ENCODE data around the gene BLTP3A. TPM values are rescaled to one million over a fixed set of nuclear protein-coding genes. Genes with fewer than 3 reads are reported as not detected.
"Not testable (repeated sequence)": the region's sequence is repeated elsewhere in the genome, so short reads cannot be mapped to it uniquely, and the experiment has no call there.

Gene BLTP3A
- total RNA-seq, 1 donor from 2014 or later = 16.5 TPM

DNA sequence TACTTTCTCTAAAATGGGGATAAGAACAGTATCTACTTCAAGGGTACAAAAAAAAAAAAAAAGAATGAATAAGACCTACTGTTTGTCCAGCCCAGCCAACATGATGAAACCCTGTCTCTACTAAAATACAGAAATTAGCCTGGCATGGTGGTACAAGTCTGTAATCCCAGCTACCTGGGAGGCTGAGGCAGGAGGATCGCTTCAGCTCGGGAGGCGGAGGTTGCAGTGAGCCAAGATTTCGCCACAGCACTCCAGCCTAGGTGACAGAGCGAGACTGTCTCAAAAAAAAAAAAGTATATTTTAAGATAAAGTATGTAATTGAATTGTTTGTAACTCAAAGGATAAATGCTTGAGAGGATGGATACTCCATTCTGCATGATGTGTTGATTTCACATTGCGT, 2.0 kb downstream of the BLTP3A start:
- Histone ChIP-seq H3K27me3 (ENCODE audit: low read depth) (no peaks in the 10 kb centered on the region), H3K27ac (replicated peaks) (no peak overlapping the region), H3K4me3 (peak overlapping the region; percentile 87), H3K36me3 (no peaks in the 10 kb centered on the region), H3K4me1 (peaks cover 61% of the 10 kb centered on the region), H3K9me3 (replicated peaks) (no peaks in the 10 kb centered on the region)
- intact Hi-C loops (cut with micrococcal nuclease) = no loop called here
- no peak for DNase-seq
- TF ChIP-seq, protein P1, sequence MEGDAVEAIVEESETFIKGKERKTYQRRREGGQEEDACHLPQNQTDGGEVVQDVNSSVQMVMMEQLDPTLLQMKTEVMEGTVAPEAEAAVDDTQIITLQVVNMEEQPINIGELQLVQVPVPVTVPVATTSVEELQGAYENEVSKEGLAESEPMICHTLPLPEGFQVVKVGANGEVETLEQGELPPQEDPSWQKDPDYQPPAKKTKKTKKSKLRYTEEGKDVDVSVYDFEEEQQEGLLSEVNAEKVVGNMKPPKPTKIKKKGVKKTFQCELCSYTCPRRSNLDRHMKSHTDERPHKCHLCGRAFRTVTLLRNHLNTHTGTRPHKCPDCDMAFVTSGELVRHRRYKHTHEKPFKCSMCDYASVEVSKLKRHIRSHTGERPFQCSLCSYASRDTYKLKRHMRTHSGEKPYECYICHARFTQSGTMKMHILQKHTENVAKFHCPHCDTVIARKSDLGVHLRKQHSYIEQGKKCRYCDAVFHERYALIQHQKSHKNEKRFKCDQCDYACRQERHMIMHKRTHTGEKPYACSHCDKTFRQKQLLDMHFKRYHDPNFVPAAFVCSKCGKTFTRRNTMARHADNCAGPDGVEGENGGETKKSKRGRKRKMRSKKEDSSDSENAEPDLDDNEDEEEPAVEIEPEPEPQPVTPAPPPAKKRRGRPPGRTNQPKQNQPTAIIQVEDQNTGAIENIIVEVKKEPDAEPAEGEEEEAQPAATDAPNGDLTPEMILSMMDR (IDR thresholded peaks at IDR 0.05; ENCODE audit: borderline replicate concordance) = no peak

GRCh38 chr6:34795836-34796425, 4.0 kb downstream of the BLTP3A start:
- peak overlapping the region; percentile 27 for H3K27ac ChIP-seq (replicated peaks)
- H3K36me3 ChIP-seq = no peaks in the 10 kb centered on the region
- DNase-seq = no peak
- no peak overlapping the region for H3K4me3 ChIP-seq
- TF ChIP-seq, protein P1 (IDR thresholded peaks at IDR 0.05; ENCODE audit: borderline replicate concordance) = no peak
- intact Hi-C loops (cut with micrococcal nuclease) = no loop called here
- peaks cover 66% of the 10 kb centered on the region for H3K4me1 ChIP-seq
- no peaks in the 10 kb centered on the region for H3K9me3 ChIP-seq (replicated peaks)
- no peaks in the 10 kb centered on the region for H3K27me3 ChIP-seq (ENCODE audit: low read depth)

DNA sequence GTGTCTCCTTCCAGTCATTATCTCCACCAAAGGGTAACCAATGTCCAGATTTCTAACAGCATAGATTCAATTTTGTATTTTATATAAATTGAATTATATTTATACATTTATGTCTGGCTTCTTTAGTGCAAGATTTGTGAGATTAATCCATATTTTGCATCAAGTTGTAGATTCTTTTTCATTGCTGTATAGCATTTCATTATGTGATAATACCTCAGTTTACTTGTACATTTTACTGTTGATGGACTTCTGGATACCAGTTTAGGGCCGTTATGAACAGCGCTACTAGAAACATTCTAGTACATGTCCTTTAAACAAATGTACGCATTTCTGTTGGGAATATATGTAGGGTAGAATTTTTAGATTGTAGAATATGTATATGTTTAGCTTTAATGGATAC, 6.2 kb downstream of the BLTP3A start:
- H3K9me3 ChIP-seq (replicated peaks) = no peaks in the 10 kb centered on the region
- no peak for DNase-seq
- no peak overlapping the region for H3K27ac ChIP-seq (replicated peaks)
- H3K36me3 ChIP-seq = no peaks in the 10 kb centered on the region
- TF ChIP-seq, protein P1 (IDR thresholded peaks at IDR 0.05; ENCODE audit: borderline replicate concordance) = no peak
- H3K4me1 ChIP-seq = peaks cover 49% of the 10 kb centered on the region
- no peaks in the 10 kb centered on the region for H3K27me3 ChIP-seq (ENCODE audit: low read depth)
- H3K4me3 ChIP-seq = no peak overlapping the region
- intact Hi-C loops (cut with micrococcal nuclease) = no loop called here

DNA sequence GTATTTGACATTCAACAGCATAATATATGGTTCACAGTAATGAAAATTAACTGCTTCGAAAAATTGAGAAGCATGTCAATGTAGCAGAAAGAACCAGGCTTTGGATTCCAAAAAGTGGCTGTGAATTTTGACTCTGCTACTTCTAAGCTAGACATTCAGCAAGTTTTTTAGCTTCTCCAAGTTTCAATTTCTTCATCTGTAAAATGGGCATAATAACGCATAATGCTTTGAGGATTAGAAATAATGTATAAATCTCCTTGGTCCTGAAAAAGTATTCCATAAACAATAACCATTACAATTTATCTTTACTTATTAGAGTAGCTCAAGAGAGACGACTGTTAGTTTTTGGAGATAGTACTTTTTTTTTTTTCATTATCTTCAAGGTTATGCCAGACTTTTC, 7.7 kb downstream of the BLTP3A start:
- H3K9me3 ChIP-seq (replicated peaks) = no peaks in the 10 kb centered on the region
- no peaks in the 10 kb centered on the region for H3K36me3 ChIP-seq
- peaks cover 44% of the 10 kb centered on the region for H3K4me1 ChIP-seq
- H3K27ac ChIP-seq (replicated peaks) = no peak overlapping the region
- TF ChIP-seq, protein P1 (IDR thresholded peaks at IDR 0.05; ENCODE audit: borderline replicate concordance) = no peak
- H3K4me3 ChIP-seq = no peak overlapping the region
- intact Hi-C loops (cut with micrococcal nuclease) = no loop called here
- DNase-seq = no peak
- no peaks in the 10 kb centered on the region for H3K27me3 ChIP-seq (ENCODE audit: low read depth)

GRCh38 chr6:34804543-34804942, 12.7 kb downstream of the BLTP3A start:
- TF ChIP-seq, protein P1 (IDR thresholded peaks at IDR 0.05; ENCODE audit: borderline replicate concordance) = no peak
- Histone ChIP-seq H3K27ac (replicated peaks) (no peak overlapping the region), H3K36me3 (no peaks in the 10 kb centered on the region), H3K9me3 (replicated peaks) (no peaks in the 10 kb centered on the region), H3K27me3 (ENCODE audit: low read depth) (no peaks in the 10 kb centered on the region), H3K4me3 (no peak overlapping the region), H3K4me1 (peaks cover 49% of the 10 kb centered on the region)
- DNase-seq = no peak
- intact Hi-C loops (cut with micrococcal nuclease) = no loop called here

DNA sequence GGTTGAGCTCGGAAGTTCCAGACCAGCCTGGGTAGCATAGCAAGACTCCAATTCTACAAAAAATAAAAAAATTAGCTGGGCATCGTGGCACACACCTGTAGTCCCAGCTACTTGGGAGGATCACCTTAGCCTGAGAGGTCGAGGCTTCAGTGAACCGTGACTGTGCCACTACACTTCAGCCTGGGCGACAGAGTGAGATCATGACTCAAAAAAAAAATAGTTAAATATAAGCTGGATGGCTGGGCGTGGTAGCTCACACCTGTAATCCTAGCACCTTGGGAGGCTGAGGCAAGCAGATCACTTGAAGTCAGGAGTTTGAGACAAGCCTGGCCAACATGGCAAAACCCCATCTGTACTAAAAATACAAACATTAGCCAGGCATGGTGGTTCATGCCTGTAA, 13.2 kb downstream of the BLTP3A start:
- peaks cover 46% of the 10 kb centered on the region for H3K4me1 ChIP-seq
- H3K27ac ChIP-seq (replicated peaks); H3K4me3 ChIP-seq; H3K9me3 ChIP-seq (replicated peaks); intact Hi-C loops (cut with micrococcal nuclease); DNase-seq; H3K27me3 ChIP-seq (ENCODE audit: low read depth); H3K36me3 ChIP-seq: not testable (repeated sequence)
